HG03558 (cell line): Measurements from ENCODE around the gene BBS9.

Experiments
- ATAC-seq: cut with Tn5 transposase; IDR thresholded peaks from one replicate; pipeline ENCODE4 v1.9.1; 2021; ENCODE audit warnings: moderate number of reproducible peaks; ENCODE audit not compliant: unreplicated experiment; ENCODE audit errors: extremely low read depth

The BBS9 gene

GRCh38 chr7:33118383-33118782 is 11.0 kb upstream of the BBS9 start:
- ATAC-seq: no peak

GRCh38 chr7:33127085-33127484 is 2.3 kb upstream of the BBS9 start:
- ATAC-seq: no peak

- ATAC-seq: no peak
Observed at GRCh38 chr7:33128631-33128989, 754 bp upstream of the BBS9 start.

GRCh38 chr7:33129806-33130153 is 416 bp downstream of the BBS9 start:
- no peak for ATAC-seq

GRCh38 chr7:33130184-33130583 is 820 bp downstream of the BBS9 start:
- no peak for ATAC-seq

- ATAC-seq: no peak
Observed at GRCh38 chr7:33137103-33137502, 7.7 kb downstream of the BBS9 start.

- ATAC-seq: no peak
Observed at GRCh38 chr7:33142585-33142984, 13.2 kb downstream of the BBS9 start.

GRCh38 chr7:33143996-33144718 is 14.8 kb downstream of the BBS9 start:
- no peak for ATAC-seq

GRCh38 chr7:33145156-33145555 is 15.8 kb downstream of the BBS9 start:
- no peak for ATAC-seq

- no peak for ATAC-seq
Observed at GRCh38 chr7:33152087-33152486, 22.7 kb downstream of the BBS9 start.

- ATAC-seq: no peak
Observed at GRCh38 chr7:33155811-33156210, 26.4 kb downstream of the BBS9 start.

- ATAC-seq: no peak
Observed at GRCh38 chr7:33156441-33156840, 27.1 kb downstream of the BBS9 start.

- ATAC-seq: no peak
Observed at GRCh38 chr7:33157311-33157710, 27.9 kb downstream of the BBS9 start.

GRCh38 chr7:33157781-33158180 is 28.4 kb downstream of the BBS9 start:
- ATAC-seq: no peak

GRCh38 chr7:33177876-33178275 is 48.5 kb downstream of the BBS9 start:
- ATAC-seq: no peak

- no peak for ATAC-seq
Observed at GRCh38 chr7:33179519-33179918, 50.2 kb downstream of the BBS9 start.

- ATAC-seq: no peak
Observed at GRCh38 chr7:33183504-33183903, 54.1 kb downstream of the BBS9 start.

- ATAC-seq: no peak
Observed at GRCh38 chr7:33184828-33185227, 55.5 kb downstream of the BBS9 start.

GRCh38 chr7:33185786-33186185 is 56.4 kb downstream of the BBS9 start:
- ATAC-seq: peak; percentile 56

GRCh38 chr7:33186192-33186591 is 56.8 kb downstream of the BBS9 start:
- ATAC-seq: no peak

GRCh38 chr7:33190688-33191304 is 61.4 kb downstream of the BBS9 start:
- ATAC-seq: no peak

- ATAC-seq: peak; percentile 41
Observed at GRCh38 chr7:33191340-33191739, 62.0 kb downstream of the BBS9 start.
